HL-60/S4 (cell line): ENCODE results near the gene SIGLEC11.
"Not testable (repeated sequence)": the region's sequence is repeated elsewhere in the genome, so short reads cannot be mapped to it uniquely, and the experiment has no call there.

Source experiments
- in situ Hi-C: fragments of 300-500 bp; cut with MboI; formaldehyde crosslinking; loops from 2 replicates; pipeline ENCODE4 v1.14.3; 2022; ENCODE audit warnings: low sequenced_read_pairs

The SIGLEC11 gene, protein sequence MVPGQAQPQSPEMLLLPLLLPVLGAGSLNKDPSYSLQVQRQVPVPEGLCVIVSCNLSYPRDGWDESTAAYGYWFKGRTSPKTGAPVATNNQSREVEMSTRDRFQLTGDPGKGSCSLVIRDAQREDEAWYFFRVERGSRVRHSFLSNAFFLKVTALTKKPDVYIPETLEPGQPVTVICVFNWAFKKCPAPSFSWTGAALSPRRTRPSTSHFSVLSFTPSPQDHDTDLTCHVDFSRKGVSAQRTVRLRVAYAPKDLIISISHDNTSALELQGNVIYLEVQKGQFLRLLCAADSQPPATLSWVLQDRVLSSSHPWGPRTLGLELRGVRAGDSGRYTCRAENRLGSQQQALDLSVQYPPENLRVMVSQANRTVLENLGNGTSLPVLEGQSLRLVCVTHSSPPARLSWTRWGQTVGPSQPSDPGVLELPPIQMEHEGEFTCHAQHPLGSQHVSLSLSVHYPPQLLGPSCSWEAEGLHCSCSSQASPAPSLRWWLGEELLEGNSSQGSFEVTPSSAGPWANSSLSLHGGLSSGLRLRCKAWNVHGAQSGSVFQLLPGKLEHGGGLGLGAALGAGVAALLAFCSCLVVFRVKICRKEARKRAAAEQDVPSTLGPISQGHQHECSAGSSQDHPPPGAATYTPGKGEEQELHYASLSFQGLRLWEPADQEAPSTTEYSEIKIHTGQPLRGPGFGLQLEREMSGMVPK

DNA sequence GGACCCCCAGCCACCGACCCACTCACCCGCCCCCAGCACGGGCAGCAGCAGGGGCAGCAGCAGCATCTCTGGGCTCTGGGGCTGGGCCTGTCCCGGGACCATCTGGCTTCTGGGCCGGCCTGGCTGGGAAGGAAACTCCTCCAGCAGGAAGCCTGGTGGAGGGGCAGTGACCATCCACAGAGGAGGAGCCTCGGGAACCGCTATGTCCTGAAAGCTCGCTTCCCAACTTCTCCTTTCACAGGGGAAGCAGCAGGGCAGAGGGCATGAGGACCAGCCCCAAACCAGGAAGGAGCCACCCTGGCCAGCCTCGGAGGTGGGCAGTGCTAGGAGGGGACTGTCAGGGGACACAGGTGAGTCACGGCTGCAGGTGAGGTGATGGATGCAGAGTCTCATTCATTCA lies at the start of gene SIGLEC11:
TSS of gene SIGLEC11 (minus strand) at position 193 of the 400 bp plus-strand sequence. CDS start at position 102, 91 bp downstream.
- in situ Hi-C loops: not testable (repeated sequence)

DNA sequence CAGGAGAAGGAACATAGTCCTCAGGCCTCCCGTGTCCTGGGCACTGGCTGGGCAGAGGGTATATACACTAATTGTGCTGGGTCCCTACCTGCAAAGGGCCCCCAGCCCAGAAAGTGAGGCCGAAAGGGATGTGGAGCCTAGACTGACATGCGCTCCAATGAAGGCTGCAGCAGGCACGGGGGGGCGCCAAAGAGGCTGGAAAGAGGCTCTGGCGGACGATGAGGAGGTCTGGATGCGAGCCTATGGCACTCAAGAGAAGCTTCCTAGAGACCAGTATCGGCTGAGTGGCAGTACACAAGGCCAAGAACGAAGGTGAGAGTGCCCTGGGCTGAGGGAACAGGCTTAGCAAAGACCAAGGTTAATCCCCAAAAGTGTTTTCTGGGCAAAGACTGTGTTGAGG lies 47.6 kb upstream of the SIGLEC11 start:
- in situ Hi-C loops: no loop called here

DNA sequence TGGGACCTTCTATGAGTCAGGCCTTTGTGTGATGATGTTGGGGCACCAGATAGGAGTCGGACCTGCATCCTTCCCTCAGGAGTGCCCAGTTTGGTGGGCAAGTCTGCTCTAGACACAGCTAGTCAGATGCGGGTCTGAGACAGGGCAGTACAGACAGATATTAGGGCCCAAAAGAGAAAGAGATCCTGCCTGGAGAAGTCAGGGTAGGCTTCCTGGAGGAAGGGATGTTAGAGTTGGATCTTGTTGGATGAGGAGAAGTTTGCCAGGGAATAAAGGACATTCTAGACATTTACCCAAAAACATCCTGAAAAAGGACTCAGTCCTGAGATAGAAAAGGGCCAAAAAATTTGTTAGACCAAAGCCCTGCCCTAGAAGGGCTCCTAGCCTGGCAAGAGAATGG lies 47.0 kb upstream of the SIGLEC11 start:
- in situ Hi-C loops: no loop called here

DNA sequence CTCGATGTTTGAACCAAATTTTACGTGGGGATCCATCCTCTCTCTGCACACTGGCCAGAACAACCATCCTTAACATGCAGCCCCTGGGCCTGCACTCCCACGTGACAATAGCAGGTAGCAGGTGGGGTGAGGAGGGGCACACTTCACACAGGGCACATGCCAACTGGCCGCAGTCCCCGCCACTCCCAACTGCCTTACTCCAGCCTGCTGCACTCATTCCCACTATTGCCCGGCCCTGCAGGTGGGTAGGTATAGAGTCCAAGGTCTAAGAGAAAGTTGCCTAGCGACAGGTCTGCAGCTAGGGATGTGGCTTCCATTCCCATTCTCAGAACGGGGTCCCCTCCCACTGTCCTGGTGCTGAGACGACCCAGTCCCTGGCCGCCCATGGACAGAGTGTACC lies 46.2 kb upstream of the SIGLEC11 start:
- in situ Hi-C loops: no loop called here

DNA sequence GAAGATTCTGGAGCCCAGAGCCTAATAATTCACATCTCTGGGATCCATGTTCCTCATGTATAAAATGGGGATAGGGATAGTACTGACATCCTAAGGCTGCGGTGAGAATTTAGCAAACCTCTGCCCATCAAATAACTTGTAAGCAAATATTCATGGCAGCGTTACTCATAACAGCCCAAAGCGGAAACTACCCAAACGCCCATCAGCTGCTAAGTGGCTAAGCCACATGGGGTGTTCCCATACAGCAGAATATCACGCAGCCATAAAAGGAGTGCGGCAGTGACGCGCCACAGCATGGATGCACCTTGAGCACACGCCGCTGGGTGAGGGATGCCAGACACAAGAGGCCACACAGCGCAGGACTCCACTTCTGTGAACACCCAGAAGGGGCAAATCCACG lies 44.5 kb upstream of the SIGLEC11 start:
- in situ Hi-C loops: no loop called here

DNA sequence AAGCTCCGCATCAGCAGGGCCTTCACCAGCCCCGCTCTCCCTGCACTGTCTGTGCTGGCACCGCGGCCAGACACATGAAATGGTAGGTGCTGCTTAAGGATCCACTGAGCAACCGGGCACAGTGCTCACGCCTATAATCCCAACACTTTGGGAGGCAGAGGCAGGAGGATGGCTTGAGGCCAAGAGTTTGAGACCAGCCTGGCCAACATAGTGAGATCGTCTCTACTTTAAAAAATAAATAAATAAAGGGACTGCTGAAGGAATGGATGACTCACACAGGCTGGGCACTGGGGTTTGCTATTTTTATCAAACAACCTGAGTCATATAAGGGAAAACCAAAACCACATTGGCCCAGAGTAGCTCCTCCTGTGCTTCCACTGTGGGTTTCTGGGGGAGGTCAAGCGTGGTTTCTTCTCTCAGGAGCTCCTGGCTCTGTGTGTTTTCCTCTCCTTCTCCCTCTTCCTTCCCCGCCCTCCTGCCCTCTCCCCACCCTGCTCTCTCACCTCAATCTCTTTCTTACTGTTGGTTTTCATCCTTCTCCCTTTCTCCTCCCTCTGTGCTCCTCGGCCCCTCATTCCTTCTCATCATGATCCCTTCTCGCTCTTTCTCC lies 42.9 kb upstream of the SIGLEC11 start:
- in situ Hi-C loops: no loop called here

DNA sequence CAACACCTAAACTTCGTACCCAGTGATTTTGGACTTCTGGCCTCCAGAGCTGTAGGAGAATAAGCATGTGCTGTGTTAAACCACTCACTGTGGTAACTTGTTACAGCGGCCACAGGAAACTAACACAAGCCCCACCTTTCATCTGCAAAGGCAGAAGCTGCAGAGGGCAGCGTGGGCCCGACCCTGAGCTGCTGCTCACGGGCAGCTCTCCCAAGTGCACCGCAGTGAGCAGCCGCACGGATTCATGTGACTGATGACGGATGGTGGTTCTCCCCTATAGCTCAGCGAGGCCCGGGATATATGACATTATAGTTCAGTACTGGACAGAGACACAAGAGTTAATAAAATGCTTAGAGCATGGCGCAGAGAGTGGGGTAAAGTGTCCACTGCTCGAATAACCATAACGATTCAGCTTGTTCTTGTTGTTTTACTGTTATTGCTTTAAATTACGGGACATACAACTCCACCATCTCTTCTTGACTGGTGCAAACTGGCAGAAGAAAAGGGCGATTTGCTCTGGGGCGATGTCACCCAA lies 42.3 kb upstream of the SIGLEC11 start:
- in situ Hi-C loops: no loop called here

DNA sequence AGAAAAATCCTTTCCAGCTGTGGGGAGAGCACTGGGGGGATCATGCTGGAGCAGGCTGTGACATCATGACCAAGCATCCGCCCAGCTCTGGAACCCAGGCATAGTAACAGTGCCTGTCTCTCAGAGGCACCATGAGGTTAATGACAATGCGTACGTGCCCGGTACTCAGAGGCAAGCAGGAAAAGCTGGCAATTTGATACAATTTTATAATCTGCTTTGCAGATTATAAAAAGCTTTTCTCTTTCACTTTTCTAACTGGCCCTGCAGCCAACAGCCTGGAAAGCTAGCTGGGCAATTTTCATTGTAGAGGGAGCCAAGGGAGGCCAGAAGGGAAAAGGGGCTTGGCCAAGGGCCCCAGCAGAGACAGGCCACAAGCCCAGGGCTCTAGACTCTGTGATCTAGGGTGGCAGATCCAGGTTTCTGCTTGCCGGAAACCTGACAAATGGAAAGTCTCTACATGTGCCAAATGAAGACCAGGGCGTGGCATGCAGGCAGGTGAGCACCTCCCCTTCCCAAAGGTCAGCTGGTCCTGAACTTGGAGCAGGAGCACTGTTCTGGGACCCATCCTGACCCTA lies 41.5 kb upstream of the SIGLEC11 start:
- in situ Hi-C loops: no loop called here

DNA sequence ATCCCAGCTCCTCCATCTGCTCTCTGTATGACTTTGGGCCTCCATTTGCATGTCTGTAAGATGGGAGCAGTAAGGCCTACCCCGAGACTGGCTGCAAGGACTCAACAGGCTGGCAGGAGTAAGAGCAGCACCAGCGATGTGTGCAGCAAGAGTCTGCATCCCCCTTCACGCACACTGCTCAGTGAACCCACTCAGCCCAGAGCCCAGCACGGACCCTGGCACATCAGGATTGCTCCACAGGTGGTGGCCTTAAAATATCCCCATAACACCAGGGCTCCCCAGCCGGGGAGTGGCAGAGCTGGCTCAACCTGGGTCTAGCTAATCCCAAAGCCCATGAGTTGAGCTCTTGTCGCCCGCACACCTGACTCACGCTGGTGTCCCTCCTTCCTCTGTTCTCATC lies 40.8 kb upstream of the SIGLEC11 start:
- in situ Hi-C loops: no loop called here

DNA sequence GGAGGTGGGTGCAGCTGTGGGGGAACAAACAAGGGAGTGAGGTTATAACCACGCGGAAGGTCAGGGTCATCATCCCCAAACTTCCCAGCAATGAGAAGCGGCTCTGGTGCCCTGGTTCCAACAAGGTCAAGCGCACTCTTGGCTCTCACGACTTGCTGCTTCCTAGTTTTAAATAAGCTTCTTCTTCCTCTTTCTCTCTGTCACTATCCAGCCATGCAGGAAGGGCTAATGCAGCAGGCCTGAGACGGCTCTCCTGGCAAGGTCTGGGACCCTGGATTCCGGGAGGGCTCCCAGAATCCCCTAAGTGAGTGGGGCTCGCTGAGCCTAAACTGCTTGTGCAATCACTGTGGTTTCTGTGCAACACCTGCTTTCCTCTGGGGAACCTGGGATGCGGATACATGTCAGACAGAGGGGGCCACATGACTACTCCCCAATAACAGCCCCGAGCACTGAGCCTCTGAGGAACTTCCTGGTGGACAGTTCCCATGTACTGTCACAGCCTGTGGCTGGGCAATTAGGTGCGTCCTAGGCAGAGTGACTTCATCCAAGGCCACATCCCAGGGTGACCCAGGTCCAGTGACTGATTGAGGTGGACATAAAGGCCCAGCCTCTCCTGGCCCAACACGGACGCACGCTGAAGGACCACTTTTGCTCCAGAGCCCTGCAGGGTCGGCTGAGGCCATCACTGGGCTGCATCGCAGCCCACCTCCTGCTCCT lies 40.0 kb upstream of the SIGLEC11 start:
- in situ Hi-C loops: no loop called here

DNA sequence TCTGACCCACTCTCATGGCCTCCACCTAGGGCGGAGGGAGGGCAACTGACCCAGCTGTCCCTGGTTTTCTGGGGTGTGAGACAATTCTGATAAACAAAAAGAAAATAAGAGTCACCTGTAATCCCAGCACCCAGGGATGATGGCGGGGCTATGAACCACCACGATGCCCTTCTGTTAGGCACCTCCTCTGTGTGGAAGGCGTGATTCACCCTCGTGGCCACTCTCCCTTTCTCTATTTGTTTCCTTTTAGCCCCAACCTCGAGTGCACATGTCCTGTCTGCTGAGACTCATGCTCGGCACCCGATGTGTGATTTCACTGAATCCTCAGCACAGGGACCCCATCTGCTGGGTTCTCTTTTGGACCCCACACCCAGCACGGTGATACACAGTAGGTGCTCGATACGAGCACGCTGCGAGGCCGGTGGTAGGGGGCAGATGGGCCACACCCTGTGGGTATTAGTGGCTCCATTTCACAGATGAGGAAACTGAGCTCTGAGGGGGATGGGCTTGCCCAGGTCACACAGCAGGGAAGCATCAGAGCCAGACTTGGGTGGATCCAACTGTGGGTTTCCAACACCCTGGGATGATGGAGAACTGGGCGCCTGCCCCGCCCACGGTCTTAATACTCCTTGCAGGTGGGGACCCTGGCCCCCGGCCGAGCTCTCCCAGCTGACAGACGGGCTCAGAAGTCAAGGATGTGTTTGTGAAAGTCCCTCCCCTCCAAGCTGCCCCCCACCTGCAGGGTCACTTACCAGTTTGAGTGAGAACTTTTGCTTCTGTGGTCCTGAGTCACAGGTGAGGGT lies 39.3 kb upstream of the SIGLEC11 start:
- in situ Hi-C loops: no loop called here

DNA sequence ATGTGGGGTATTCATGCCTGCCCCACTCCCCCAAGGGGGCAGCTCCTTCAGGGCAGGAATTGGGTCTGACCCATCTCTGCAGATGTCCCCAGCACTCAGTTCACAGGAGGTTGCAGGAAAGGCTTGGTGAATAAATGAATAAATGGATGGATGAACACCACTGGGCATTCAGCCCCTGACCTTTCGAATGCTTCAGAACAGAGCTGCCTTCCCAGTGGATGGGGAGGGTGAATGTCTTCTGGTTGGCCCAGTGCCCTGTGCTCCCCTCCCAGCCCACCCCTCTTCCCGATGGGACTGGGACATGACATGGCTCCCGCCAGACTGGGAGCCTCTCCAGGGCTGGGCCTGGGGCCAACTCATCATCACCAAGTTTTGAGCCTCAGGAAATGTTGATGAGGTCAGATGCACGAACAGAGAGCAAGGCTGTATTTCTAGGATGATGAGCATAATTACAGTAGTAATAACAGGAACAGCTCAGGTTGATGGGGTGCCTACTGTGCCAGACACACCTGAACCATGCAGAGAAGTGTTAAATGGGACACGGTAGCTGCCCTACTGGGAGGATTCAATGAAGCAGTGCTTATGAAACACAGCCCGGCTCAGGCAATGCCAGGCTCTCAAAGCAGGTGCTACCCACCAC lies 38.5 kb upstream of the SIGLEC11 start:
- in situ Hi-C loops: no loop called here

DNA sequence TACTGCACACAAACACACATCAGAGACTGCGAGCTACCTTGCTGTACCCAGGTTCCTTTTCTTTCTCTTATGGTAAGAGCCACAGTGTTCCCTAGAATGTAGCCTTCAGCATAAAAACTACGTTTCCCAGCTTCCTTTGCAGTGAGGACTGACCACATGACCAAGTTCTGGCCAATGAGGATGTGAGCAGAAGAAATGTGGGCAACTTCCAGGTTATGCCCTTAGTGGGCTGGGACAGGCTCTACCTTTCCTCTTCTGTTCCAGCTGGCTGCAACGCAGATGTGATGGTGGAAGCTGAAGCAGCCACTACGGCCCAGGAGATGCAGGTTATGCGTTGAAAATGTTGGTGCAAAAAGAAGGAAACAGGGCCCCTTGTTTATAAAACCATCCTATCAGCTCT lies 36.7 kb upstream of the SIGLEC11 start:
- in situ Hi-C loops: no loop called here

DNA sequence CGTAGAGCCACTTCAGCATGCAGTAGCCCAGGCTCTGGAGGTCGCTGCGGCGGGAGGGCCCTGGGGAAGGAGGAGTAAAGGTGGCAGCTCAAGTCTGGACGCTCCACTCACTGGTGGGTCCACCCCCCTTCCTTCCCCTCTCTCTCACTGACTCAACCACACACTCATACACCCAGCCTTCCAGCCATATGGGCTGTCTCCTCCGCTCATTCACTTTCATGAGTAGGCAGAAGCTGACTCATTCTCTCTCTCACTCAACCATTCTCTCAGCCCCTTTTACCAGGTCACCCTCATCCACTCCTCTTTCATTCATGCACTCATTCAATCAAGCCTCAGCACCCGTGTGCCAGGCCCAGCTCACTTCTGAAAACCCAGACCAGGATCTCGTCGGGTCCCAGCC lies 27.5 kb upstream of the SIGLEC11 start:
- in situ Hi-C loops: no loop called here

DNA sequence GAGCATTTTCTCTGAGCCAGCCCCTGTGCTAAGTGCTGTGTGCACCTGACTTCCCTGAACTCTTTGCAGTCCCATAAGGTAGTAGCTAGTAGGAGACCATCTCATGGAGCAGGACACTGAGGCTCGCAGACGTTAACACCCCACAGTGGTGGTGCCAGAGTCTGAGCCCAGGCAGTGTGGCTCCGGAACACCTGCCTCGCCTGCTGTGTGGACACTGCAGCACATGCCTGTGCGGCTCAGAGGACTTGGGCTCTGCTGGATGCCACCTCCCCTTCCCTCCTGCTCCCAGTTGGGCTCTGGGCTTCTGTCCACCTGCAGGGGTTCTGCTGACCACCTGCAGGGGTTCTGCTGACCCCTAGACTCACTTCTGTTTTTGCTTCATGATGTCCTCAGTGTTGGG lies 27.0 kb upstream of the SIGLEC11 start:
- in situ Hi-C loops: no loop called here

DNA sequence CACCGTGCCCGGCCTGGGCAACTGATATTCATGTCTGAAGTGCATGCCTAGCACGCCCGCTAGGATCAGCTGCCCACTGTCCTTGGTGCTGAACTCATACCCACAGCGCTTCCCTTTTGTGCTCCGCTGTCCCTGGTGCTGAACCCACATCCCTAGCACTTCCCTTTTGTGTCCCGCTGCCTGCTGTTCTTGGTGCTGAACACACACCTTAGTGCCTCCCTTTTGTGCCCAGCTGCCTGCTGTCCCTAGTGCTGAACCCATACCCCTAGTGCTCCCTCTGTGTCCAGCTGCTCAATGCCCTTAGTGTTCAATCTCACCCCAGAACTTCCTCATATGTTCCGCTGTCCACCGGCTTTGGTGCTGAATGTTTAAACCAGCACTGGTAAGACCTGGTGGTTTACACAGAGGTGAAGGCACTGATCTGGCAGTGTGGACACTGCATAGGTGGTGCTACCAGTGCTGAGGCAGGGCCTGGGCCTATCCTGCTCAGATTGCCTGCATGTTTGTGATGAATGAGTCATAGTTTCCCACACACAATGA lies 26.3 kb upstream of the SIGLEC11 start:
- in situ Hi-C loops: no loop called here

DNA sequence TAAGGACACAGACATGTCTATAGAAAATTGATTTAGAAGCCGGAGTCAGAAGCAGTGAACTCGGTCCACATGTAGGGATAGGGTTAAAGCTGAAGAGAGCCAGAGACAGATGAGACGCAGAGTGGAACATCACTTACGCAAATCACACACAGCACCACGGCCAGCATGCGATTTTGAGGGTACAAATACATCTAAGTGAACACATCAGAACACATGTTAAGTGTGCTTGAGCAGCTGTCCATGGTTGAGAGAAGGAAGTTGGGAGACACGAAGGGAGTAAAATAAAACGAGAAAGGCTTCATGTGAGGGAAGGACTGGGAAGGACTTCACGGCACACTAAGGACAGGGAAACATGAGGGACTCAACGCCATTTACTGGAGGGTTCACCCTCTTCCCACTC lies 25.4 kb upstream of the SIGLEC11 start:
- in situ Hi-C loops: no loop called here

DNA sequence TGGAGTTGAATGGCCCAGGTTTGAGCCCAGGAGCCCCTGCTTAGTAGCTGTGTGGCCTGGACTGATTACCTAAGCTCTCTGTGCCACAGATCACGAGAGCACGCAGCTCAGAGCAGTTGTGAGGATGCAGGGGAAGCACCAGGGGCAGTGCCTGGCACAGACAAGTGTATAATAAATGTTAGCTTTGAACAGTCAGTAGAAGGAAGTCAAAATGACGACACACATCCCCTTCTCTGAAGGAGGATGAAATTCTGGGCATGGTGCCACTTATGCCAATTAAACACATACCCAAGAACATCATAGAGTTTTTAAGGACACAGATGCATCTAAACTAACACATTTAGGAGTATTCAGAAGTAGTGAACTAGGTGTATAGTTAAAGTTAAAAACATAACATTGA lies 24.9 kb upstream of the SIGLEC11 start:
- in situ Hi-C loops: no loop called here

DNA sequence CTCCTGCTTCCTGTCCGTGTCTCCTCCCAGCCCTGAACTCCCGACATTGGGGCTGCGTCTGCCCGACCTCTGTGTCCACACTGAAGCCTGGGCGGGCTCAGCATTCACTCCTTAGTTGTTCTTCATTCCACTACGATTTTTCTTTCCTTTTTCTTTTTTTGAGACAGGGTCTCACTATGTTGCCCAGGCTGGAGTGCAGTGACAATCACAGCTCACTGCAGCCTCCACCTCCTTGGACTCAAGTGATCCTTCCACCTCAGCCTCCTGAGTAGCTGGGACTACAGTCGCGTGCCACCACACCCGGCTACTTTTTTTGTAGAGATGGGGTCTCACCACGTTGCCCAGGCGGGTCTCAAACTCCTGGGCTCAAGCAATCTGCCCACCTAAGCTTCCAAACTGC lies 23.5 kb upstream of the SIGLEC11 start:
- in situ Hi-C loops: no loop called here
